ENCODE results near the gene VPS13D.
A peak's percentile ranks its signal among the peaks of the same experiment; 100 is the strongest.

The VPS13D gene

GRCh38 chr1:12232221-12232620 is 2.4 kb downstream of the VPS13D start:
- DNase-seq (ENCODE audit: low spot score): peak; percentile 23

GRCh38 chr1:12244078-12244477 is 14.2 kb downstream of the VPS13D start:
- DNase-seq (ENCODE audit: low spot score): no peak

GRCh38 chr1:12244585-12244984 is 14.8 kb downstream of the VPS13D start:
- DNase-seq (ENCODE audit: low spot score): no peak

GRCh38 chr1:12245116-12245515 is 15.3 kb downstream of the VPS13D start:
- no peak for DNase-seq (ENCODE audit: low spot score)

GRCh38 chr1:12245733-12246132 is 15.9 kb downstream of the VPS13D start:
- DNase-seq (ENCODE audit: low spot score): no peak

GRCh38 chr1:12246584-12246983 is 16.8 kb downstream of the VPS13D start:
- DNase-seq (ENCODE audit: low spot score): no peak

GRCh38 chr1:12249181-12249580 is 19.4 kb downstream of the VPS13D start:
- peak; percentile 22 for DNase-seq (ENCODE audit: low spot score)

- DNase-seq (ENCODE audit: low spot score): no peak
These were observed 19.9 kb downstream of the VPS13D start for GRCh38 chr1:12249748-12250147.

- DNase-seq (ENCODE audit: low spot score): no peak
These were observed 21.6 kb downstream of the VPS13D start for GRCh38 chr1:12251442-12251841.

GRCh38 chr1:12255913-12256312 is 26.1 kb downstream of the VPS13D start:
- DNase-seq (ENCODE audit: low spot score): no peak

- DNase-seq (ENCODE audit: low spot score): no peak
These were observed 28.4 kb downstream of the VPS13D start for GRCh38 chr1:12258272-12258671.

- DNase-seq (ENCODE audit: low spot score): no peak
These were observed 39.5 kb downstream of the VPS13D start for GRCh38 chr1:12269351-12269750.

GRCh38 chr1:12271033-12271432 is 41.2 kb downstream of the VPS13D start:
- DNase-seq (ENCODE audit: low spot score): no peak

GRCh38 chr1:12272770-12273169 is 42.9 kb downstream of the VPS13D start:
- no peak for DNase-seq (ENCODE audit: low spot score)

GRCh38 chr1:12275370-12275769 is 45.5 kb downstream of the VPS13D start:
- DNase-seq (ENCODE audit: low spot score): peak; percentile 9

- DNase-seq (ENCODE audit: low spot score): no peak
These were observed 46.4 kb downstream of the VPS13D start for GRCh38 chr1:12276225-12276624.

- DNase-seq (ENCODE audit: low spot score): no peak
These were observed 49.2 kb downstream of the VPS13D start for GRCh38 chr1:12279003-12279402.

GRCh38 chr1:12279728-12280464 is 50.1 kb downstream of the VPS13D start:
- no peak for DNase-seq (ENCODE audit: low spot score)

GRCh38 chr1:12282142-12282541 is 52.3 kb downstream of the VPS13D start:
- DNase-seq (ENCODE audit: low spot score): no peak

- no peak for DNase-seq (ENCODE audit: low spot score)
These were observed 54.7 kb downstream of the VPS13D start for GRCh38 chr1:12284486-12284885.

GRCh38 chr1:12285496-12286143 is 55.8 kb downstream of the VPS13D start:
- DNase-seq (ENCODE audit: low spot score): no peak

- no peak for DNase-seq (ENCODE audit: low spot score)
These were observed 58.0 kb downstream of the VPS13D start for GRCh38 chr1:12287869-12288268.

GRCh38 chr1:12290828-12291227 is 61.0 kb downstream of the VPS13D start:
- no peak for DNase-seq (ENCODE audit: low spot score)

- DNase-seq (ENCODE audit: low spot score): no peak
These were observed 63.6 kb downstream of the VPS13D start for GRCh38 chr1:12293416-12293815.
